Progenitor cell of endocrine pancreas (in vitro differentiated cells): ENCODE data around the gene TCF12. TPM values are rescaled to one million over a fixed set of nuclear protein-coding genes. Genes with fewer than 3 reads are reported as not detected.

Experiments used
- DNase-seq: peaks from one replicate; pipeline ENCODE4 v3.0.0; 2021; ENCODE audit warnings: low spot score; ENCODE audit not compliant: unreplicated experiment
- H3K27ac Mint-ChIP-seq: 2 replicates; pipeline ENCODE4 v1.8.0; 2021; ENCODE audit warnings: mild to moderate bottlenecking, moderate library complexity, mixed read lengths
- H3K27me3 Mint-ChIP-seq: 2 replicates; pipeline ENCODE4 v1.8.0; 2021; ENCODE audit warnings: mixed read lengths
- H3K36me3 Mint-ChIP-seq: 2 replicates; pipeline ENCODE4 v1.8.0; 2022; ENCODE audit warnings: mixed read lengths; ENCODE audit not compliant: insufficient read depth
- H3K4me1 Mint-ChIP-seq: 2 replicates; pipeline ENCODE4 v1.8.0; 2021; ENCODE audit warnings: low read depth, mixed read lengths
- H3K4me3 Mint-ChIP-seq: 2 replicates; pipeline ENCODE4 v1.8.0; 2021; ENCODE audit warnings: low read depth, mild to moderate bottlenecking, moderate library complexity, mixed read lengths
- H3K9me3 Mint-ChIP-seq: 2 replicates; pipeline ENCODE4 v1.8.0; 2021; ENCODE audit warnings: low read depth, mixed read lengths
- CTCF ChIP-seq: fragments of 200-600 bp; sonication (generic); IDR thresholded peaks from one replicate; pipeline ENCODE4 v1.5.0; 2021; ENCODE audit warnings: antibody characterized with exemption, mild to moderate bottlenecking; ENCODE audit not compliant: unreplicated experiment
- total RNA-seq: library from RNA; stranded (reverse); gene quantifications from 2 replicates; pipeline ENCODE4 v1.2.1, GENCODE V29; 2021

TCF12 gene
- total RNA-seq, 1 donor from 2014 or later = 164 TPM

- Mint-ChIP-seq H3K27me3 (peaks cover 9% of the 10 kb centered on the region), H3K4me1 (peaks cover 10% of the 10 kb centered on the region), H3K36me3 (no peaks in the 10 kb centered on the region), H3K4me3 (no peak overlapping the region), H3K27ac (no peak overlapping the region), H3K9me3 (no peaks in the 10 kb centered on the region)
- no peak for TF ChIP-seq CTCF
- DNase-seq = no peak
Measured at GRCh38 chr15:57327985-57328471, 409.6 kb downstream of the TCF12 start.

DNA sequence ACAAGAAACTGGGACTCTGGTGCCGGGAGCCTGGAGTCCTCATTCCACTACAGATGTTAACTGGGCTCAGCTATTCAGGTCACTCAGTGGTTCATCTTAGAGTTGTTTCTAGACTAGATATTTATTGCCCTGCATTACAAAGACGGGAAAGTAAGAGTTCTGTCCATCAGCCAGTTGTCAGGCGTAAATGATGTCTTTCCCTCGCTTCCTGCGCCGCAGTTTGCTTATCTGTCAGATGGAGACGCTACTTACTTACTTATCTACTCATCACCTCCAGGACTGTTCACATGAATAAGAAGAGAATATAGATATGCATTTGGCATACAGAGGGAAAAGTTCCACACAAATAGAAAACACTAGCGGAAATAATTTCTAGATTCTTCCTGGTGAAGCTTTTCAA lies 410.0 kb downstream of the TCF12 start:
- Mint-ChIP-seq H3K4me1 (peaks cover 10% of the 10 kb centered on the region), H3K36me3 (no peaks in the 10 kb centered on the region), H3K9me3 (no peaks in the 10 kb centered on the region), H3K4me3 (no peak overlapping the region), H3K27ac (no peak overlapping the region), H3K27me3 (peaks cover 9% of the 10 kb centered on the region)
- DNase-seq = no peak
- no peak for TF ChIP-seq CTCF

GRCh38 chr15:57328897-57329296 lies 410.5 kb downstream of the TCF12 start:
- Mint-ChIP-seq H3K27me3 (peaks cover 9% of the 10 kb centered on the region), H3K27ac (no peak overlapping the region), H3K9me3 (no peaks in the 10 kb centered on the region), H3K4me3 (no peak overlapping the region), H3K4me1 (peaks cover 8% of the 10 kb centered on the region), H3K36me3 (no peaks in the 10 kb centered on the region)
- no peak for DNase-seq
- no peak for TF ChIP-seq CTCF

- no peak for DNase-seq
- no peak for TF ChIP-seq CTCF
- H3K4me3 Mint-ChIP-seq = no peak overlapping the region
- peaks cover 12% of the 10 kb centered on the region for H3K4me1 Mint-ChIP-seq
- no peaks in the 10 kb centered on the region for H3K9me3 Mint-ChIP-seq
- no peak overlapping the region for H3K27ac Mint-ChIP-seq
- H3K36me3 Mint-ChIP-seq = no peaks in the 10 kb centered on the region
- H3K27me3 Mint-ChIP-seq = peaks cover 10% of the 10 kb centered on the region
Measured at GRCh38 chr15:57329582-57330367, 411.3 kb downstream of the TCF12 start.

DNA sequence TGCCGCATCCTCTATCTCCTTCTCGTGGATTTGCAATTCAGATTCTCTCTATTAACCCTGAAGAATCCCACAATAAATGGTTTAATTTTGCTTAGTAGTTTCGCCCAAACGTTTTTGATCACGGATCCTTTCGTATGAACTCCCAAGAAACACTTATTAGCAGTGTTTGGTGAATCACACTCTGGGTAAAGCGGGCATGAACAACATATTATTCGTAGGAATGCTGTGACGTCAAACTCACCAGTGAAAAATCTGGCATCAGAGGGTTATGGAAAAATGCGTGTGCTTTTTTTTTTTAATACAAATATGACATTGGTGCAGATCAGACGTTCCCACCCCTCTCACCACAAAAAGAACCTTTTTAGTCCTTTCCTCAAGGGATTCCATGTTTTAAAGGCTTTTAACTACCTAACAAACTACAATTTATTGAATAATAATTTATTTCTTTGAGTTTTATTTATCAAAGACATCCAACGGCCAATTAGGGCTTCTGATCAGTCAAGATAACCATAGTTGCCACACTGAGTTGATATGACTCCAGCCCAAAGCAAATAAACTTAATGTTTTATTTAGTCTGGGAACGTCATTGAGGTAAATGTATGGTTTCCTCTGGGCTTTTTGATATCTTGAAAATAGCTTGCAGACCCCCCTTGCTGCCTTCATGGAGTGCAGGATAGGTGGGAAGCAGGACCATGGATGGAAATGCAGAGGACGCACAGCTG lies 412.3 kb downstream of the TCF12 start:
- TF ChIP-seq CTCF = no peak
- no peak for DNase-seq
- Mint-ChIP-seq H3K36me3 (no peaks in the 10 kb centered on the region), H3K4me1 (peaks cover 15% of the 10 kb centered on the region), H3K27me3 (peaks cover 12% of the 10 kb centered on the region), H3K9me3 (no peaks in the 10 kb centered on the region), H3K27ac (no peak overlapping the region), H3K4me3 (no peak overlapping the region)
